Right lung (tissue), 5 donors: ENCODE data around the gene ACTG2. TPM values are rescaled to one million over a fixed set of nuclear protein-coding genes. Genes with fewer than 3 reads are reported as not detected.
"Not testable (repeated sequence)": the region's sequence is repeated elsewhere in the genome, so short reads cannot be mapped to it uniquely, and the experiment has no call there.

Experiments used
- DNase-seq, 2 donors: peaks; one replicate each; pipeline ENCODE4 v3.0.0-alpha.2; 2013
- polyA plus RNA-seq, 5 donors: library from polyadenylated mRNA; unstranded; fragments of 120-200 nt; gene quantifications; one replicate each; pipeline versions ENCODE4 v1.2.1 to v1.2.3, GENCODE V29; 2013; ENCODE audit warnings: inconsistent platforms in 1 of 5, low replicate concordance in 1 of 5; ENCODE audit not compliant: insufficient read length in 5 of 5, insufficient read depth in 1 of 5

ACTG2 gene
- polyA plus RNA-seq, 5 donors = 24.3 to 110 (median 50.0) TPM

DNA sequence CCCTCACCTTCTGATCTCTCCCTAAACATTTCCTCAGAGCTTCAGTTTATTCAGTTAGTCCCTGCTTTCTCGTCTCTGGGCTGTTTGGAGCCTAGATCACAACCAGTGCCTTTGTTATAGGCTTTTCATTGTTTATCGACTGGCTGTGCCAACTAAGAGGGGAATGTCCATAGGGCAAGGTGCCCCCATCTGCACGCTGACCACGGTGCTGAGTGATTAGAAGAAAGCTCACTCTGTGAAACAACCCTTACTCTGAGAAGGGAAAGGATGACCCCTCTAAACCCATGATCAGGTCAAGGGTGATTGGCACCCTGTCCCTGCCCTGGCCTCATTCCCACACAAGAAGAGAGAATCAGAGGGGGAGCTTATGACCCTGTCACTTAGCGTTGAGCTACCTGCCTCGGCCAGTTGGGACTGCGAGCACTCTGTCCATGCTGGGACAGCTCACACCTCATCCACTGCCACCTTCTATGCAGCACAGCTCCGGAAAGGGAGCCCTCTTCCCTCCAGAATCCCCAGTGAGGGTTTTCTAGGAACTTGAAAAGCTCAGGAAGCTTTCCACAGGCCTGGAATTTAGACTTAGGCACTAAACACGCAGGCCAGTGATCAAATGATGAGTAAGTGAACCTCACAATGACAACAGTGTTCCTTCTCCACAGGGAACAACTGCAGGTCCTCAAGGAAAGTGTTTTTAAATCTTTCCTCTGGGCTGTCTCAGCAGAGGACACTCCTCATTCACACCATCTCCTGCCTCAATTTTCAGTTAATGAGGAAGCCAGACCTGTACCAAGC is 2.3 kb upstream of the ACTG2 start:
- no peak for DNase-seq

DNA sequence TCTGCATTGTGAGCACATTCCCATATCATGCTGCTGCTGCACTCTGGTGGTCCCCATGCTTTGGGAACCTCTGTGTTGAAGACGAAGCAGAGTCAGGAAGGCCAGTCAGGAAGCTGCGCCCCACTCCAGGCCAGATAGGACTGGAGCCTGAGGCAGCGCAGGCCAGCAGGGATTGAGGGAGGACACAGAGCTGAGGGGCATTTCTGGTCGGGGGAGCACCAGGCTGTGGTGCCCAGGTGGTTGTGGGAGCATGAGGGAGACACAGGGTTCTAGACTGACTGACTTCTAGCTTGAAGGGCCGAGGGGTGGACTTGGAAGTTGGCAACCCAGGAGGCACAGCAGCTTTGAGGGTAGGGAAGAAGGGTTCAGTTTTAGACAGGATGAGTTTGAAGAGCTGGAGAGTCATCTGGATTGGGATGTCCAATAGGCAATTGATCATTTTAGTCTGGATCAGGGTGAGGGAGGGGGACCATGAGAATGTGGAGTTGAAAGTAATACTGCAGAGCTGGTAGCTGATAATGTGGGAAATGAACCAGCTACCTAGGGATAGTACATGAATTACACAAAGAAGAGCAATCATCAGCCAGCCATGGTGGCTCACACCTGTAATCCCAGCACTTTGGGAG is 1.4 kb upstream of the ACTG2 start:
- DNase-seq = no peak

DNA sequence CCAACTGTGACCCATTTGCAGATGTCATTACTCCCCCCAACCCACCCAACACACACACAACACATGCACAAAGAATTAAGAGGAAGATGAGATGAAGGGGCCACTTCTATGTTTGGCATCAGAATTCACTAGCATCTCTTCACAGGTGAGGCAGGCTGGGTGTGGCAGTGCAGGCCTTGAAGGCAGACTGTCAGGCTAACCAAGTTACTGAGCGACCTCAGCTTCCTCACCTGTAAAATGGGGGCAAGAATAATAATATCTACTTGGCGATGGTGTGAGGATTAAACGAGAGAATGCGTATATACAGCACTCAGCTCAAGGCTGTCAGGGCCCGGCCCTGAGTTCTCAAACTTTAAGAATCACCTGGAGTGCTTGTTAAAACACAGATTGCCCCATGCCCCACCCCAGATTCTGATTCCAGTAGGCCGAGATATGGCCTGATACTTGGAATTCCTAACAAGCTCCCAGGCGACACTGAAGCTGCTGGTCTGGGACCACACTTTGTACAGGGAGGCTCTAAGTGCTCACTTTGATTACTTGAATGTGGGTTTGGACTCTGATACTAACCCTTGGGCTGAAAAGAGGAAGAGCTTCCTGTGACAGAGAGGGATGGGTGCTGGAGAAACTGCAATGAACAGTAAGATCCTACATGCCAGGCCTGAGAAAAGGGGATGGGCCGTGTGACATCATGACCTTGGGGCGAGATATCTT is 1.1 kb downstream of the ACTG2 start:
- DNase-seq = no peak

DNA sequence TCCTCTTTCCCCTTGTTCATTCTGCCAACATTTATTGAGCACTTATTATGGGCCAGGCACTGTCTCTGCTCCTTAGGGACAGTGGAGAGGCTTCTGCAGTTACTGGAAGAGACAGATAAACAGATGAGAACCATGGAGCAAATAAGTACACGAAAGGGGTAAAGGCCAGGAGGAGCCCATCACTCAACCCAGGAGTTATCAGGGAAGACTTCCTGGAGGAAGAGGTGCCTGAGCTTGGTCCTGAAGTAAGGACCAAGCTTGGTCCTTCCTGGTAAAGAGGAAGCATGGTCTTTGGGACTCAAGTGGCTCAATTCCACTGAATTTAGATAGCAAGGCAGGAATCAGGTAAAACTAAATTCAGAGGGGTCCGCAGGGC is 1.7 kb downstream of the ACTG2 start:
- no peak for DNase-seq

DNA sequence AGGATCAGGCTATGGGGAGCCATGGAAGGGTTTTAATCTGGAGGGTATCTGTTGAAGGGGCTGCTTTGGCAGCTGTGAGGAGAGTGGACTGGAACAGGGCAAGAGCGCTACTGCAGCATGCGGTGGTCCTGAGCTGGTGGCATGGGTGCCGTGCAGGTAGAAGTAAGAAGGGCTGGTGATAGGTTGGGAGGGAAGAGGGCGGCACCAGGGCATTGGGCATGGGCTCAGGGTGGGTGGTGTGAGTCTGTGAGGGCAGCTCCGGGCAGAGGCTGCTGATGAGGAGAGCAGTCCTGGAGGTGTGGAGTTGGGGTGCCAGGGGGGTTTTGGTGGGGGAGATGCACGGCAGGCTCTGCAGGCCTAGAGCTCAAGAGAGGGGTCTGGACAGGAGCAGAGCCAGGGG is 2.1 kb downstream of the ACTG2 start:
- no peak for DNase-seq

DNA sequence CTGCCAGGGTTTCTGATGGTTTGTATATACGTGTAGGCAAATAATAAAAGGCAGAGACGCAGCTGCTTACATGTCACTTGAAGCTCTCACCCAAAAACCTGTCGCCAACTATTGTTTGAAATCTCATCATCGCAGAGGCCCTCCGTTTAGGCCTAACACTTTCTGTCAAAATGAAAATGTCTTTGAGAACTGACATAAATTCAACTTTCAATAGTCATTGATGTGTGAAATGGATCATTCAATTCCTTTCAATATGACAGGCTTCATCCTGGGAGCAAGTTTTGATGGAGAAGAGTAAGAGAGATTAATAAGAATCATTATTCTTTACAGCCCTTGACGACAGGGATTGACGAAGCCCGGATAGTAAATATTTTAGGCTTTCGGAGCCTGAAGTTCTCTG is 2.7 kb downstream of the ACTG2 start:
- no peak for DNase-seq

DNA sequence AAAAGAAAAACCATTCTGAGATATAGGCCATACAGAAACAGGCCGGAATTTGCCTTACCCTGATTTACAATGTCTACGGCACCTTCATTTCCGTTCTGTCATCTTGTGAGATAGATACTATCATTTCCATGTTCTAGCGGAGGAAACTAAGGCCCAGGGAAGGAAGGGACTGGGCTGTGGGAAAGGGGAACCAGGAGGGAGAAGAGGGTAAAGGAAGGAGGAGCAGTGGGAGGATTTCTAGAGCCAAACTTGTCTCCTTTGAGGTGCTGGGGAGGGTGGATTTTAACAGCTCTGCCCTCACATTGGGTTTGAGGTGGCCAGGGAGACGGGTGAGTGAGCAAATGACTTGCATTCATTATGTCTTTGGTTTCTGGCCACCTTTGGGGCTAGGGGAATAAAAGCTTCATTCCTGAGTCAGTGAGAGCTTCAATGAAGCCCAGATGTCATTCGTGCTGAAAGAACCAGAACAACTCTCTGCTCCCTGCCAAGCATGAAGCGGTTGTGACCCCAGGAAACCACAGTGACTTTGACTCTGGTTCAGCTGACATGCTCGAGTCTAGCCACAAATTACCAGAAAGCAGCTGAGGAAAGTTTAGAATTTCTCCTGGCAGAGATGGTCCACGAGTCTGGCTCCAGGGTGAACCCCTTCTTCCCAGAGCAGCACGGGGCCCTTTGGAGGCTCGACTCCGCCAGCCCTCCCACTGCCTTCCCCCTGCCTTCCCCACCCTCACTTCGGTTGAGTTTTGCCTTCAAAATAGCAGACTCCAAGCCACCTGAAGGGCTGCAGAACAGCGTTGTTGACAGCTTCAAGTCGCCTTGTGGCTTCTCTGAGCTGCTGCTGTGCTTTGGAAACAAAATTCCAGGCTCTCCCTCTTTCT is 3.8 kb downstream of the ACTG2 start:
- no peak for DNase-seq

DNA sequence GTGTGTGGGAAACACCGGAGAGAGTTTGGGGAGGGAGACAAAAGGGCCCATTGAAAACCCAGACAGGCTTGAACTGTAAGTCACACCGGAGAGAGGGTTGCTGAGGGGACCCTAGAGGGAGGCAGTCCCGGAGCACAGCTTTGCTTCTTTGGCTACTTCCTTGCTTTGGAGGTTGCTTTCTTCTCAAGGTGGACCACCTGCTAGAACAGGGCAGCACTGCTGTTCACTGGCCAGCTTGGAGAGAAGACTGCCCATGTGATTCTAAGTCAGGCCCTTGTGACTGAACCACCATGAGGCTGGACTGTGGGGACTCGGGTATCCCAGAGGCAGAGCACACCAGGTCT is 4.4 kb downstream of the ACTG2 start:
- DNase-seq = no peak

DNA sequence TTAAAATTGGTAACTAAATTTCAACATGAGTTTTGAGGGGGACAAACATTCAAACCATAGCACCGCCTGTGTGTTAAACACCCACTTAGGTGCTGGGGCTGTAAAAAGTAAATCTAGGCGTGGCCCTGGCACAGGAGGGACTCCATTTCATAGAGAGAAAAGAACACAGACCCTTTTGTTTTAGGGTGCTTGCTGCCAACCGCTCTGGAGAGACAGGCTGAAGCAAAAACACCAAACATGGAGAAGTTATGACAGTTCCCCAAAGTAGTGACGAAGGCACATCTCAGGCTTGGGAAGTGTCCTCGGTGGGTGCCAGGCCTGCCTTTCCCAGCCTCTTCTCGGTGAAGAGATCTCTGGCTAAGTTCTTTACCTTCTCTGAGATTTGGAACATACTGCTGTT is 5.1 kb downstream of the ACTG2 start:
- DNase-seq = no peak

DNA sequence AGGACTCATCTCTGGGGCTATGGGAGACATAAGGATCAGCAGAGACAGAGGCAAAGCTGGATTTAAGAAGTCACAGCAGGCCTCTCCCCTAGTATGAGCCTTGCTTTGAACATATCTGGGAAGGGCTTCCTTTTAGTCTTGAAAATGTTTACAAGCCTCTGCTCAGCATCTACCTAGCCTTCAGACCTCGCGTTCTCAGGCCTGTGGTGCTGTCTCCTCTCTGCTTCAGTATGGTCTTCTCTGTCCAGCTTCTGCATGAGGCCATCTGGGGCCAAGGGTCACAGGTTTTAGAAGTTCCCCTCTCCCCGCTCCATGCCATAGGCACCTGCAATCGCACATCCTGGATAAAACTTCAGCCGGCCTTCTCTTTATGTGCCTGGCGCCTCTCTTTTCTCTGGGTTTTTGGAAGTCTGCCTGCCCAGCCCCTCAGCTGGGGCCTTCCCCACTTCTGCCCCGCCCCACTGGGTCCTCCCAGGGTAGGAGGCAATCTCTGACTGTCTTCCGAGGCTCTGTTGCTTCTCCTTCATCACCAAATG is 7.1 kb downstream of the ACTG2 start:
- DNase-seq = no peak

DNA sequence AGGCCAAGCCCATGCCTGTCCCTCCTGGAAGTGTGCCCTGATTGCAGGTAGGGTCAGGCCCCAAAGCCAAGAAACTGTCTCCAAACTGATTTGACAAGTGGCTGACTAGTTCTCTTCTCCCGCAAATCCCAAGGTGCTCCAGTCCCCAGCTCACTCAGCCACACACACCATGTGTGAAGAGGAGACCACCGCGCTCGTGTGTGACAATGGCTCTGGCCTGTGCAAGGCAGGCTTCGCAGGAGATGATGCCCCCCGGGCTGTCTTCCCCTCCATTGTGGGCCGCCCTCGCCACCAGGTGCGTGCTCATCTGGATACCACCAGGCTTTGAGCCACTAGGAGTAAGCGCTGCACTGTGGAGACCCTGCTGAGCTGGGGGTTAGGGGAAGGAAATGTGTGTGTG is 8.3 kb downstream of the ACTG2 start:
- no peak for DNase-seq

DNA sequence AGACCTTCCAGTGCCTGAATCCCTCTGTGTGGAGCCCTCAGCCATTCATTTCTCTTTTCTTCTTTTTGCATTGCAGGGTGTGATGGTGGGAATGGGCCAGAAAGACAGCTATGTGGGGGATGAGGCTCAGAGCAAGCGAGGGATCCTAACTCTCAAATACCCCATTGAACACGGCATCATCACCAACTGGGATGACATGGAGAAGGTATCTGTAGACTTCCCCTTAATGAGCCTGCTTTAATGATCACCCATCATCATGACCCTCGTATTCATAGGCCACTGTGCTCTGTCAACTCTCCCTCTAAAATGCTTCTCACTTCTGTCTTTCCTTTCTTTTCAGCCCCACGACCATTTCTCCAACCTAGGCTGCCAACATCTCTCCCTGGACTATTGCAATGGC is 9.5 kb downstream of the ACTG2 start:
- DNase-seq = no peak

DNA sequence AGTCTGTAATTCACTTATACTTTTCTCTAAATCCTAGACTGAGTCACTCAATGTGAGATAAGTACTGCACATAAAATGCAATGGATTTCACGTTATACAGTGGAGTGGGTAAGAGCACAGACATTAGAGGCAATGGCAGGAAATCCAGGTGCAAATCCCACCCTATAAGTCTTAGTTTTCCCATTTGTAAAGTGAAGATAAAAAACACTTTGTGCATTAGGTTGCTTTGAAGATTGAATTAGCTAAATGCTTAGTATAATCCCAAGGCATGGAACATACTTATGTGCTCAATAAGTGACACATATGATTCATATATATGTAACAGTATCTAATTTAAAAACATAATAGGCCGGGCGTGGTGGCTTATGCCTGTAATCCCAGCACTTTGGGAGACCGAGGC is 10.5 kb downstream of the ACTG2 start:
- DNase-seq = no peak

DNA sequence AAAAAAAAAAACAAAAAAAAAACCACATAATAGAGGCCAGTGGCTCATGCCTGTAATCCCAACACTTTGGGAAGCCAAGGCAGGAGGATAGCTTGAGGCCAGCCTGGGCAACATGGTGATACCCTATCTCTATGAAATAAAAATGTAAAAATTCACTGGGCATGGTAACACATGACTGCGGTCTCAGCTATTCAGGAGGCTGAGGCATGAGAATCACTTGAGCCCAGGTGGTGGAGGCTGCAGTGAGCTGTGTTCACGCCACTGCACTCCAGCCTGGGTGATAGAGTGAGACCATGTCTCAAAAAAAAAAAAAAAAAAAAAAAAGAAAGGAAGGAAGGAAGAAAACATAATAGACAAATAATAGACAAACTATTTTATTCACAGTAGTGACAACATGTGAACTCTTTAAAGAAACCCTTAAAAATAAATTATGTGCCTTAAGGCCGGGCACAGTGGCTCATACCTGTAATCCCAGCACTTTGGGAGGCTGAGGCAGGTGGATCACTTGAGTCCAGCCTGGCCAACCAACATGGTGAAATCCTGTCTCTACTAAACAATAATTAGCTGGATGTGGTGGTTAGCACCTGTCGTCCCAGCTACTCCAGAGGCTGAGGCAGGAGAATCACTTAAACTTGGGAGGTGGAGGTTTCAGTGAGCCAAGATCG is 11.3 kb downstream of the ACTG2 start:
- not testable (repeated sequence) for DNase-seq

DNA sequence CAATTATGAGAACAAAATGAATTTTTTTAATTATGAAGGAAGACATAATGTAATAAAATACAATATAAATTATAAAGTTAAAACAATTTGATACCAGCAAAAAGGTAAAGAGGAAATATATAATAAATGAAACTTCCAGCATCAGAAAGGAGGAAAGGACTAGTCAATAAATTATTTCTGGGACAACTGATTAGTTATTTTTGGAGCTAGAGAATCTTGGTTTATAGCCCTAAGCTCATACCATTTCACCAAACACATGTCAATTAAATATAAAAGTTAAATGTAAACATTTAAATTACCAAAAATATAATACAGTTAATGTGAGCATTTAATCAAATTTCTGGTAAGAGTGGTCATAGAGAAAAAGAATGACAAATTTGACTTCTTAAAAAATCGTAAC is 12.1 kb downstream of the ACTG2 start:
- no peak for DNase-seq

DNA sequence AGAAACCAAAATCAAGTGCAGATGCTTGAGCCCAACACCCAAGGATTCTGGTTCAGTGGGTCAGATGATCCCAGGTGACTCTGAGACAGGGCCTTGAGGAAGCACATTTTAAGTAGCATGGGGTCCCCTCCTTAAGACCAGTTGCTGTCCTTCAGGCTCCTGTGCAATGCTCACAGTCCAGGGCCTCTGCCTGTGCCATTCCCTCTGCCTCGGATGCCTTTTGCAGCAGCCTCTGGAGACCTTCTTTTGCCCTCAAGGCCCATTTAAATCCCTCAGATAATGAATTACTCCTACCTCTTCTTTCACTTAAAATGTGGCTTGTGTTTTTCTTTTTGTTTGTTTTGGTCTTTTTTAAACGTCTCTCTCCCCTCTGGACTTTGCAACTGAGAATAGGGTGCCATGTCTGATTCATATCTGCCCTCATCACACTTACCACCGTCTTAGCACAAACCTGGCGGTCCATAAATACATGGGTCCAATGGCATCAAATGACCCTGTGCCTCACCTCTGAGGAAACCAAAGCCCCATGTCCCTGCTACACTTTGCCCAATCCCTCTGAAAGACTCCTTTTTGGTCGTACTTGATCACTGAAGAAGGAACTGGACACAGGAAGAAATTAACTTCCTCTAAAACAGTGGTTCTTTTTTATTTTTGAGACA is 14.2 kb downstream of the ACTG2 start:
- no peak for DNase-seq

DNA sequence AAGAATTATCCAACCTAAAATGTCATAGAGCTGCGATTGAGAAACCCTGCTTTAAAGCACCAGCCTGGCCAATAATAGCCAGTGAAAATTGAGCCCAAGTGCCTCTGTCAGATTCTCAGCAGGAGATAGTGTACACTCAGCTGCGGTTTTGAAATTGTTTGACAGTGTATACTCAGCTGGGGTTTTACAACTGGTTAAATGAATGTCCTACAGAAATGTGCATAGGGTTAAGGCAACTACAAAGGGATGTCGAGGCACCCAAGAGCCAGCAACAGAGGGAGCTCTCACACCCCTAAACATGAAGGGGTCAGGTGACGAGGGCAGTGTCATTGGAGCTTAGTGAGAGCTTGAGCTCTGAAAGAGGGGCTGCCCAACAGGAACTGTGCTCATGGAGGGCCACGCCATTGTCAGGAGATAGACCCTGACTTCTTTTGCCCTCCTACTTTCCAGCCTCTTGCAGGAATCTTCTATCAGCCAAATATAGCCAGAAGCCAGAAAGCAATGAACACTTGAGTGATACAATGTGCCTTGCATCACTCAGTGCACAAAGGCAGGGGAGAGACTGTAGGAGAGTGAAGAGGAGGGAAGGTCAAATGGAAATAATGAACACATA is 15.1 kb downstream of the ACTG2 start:
- DNase-seq = no peak

DNA sequence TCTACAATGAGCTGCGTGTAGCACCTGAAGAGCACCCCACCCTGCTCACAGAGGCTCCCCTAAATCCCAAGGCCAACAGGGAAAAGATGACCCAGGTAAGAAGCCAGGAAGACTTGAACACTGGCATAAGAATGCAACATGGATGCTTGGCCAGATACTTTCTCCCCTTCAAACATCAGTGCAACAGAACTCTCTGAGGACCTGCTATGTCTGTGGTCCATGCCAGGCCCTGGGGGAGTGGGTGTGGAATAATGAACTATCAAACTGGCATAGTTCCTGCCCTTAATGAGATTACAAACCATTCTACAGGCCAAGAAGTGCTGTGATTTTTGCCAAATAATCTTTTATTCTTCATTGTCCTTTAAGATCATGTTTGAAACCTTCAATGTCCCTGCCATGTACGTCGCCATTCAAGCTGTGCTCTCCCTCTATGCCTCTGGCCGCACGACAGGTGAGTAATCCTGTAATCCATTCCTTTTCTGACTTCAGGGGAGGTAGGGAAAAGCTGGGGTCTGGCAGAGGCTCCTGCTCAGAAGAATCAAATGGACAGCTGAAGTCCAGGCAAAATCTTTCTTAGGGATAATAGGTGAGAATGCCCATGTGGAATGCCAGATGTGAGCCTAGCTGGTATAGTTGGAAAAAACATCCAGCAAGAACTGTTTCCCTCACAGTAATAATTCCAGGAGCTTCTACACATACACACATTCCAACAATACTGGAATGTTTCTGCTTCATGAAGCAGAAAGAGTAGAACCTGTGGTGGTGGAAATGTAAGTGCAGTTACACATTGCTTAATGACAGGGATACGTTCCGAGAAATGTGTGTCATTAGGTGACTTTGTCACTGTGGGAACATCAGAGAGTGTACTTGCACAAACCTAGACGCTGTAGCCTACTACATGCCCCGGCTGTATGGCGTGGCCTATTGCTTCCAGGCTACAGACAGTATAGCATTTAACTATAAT is 16.2 kb downstream of the ACTG2 start:
- DNase-seq = no peak

DNA sequence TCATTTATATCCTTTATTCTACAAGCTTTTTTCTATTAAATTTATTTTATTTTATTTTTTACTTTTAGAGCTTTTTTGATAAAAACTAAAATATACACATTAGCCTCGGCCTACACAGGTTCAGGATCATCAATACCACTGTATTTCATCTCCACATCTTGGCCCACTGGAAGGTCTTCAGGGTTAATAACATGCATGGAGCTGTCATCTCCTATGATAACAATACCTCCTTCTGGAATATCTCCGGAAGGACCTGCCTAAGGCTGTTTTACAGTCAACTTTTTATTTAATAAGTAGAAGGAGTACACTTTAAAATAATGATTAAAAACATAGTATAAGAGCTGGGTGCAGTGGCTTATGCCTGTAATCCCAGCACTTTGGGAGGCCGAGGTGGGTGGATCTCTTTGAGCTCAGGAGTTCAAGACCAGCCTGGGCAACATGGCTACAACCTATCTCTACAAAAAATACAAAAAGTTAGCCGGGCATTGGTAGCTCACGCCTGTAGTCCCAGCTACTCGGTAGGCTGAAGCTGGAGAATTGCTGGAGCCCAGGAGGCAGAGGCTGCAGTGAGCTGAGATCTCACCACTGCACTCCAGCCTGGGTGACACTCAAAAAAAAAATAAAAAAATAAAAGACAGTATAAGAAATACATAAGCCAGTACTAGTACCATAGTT is 18.2 kb downstream of the ACTG2 start:
- DNase-seq = no peak
